Panc1 (cell line): ENCODE results near the gene ZIC4. TPM values are rescaled to one million over a fixed set of nuclear protein-coding genes. Genes with fewer than 3 reads are reported as not detected.

Experiments used
- ATAC-seq: fragments of 200-7000 bp; cut with Tn5 transposase; 2 replicates; pipeline ENCODE4 v1.9.1; 2020; ENCODE audit warnings: mild to moderate bottlenecking, moderate library complexity
- BruUV-seq: library from RNA; stranded (reverse); fragments of 400-500 nt; replicated peaks from 2 replicates; lab custom pipeline; 2021; lab: Mats Ljungman, UMichigan
- CTCF ChIA-PET: fragments of 300-600 bp; sonication (Branson Sonifier 250); formaldehyde crosslinking; loops from one replicate; lab custom pipeline; 2022; ENCODE audit warnings: antibody characterized with exemption; lab: Charles Lee
- POLR2A ChIA-PET: fragments of 300-600 bp; sonication (Branson Sonifier 250); formaldehyde crosslinking; loops from one replicate; lab custom pipeline; 2022; ENCODE audit warnings: antibody characterized with exemption; lab: Charles Lee
- DNase-seq: peaks from one replicate; pipeline ENCODE4 v3.0.0-alpha.2; 2010; ENCODE audit warnings: low read depth, low spot score
- H3K27ac ChIP-seq: 2 replicates; pipeline ENCODE4 v1.5.1; 2011; ENCODE audit warnings: mild to moderate bottlenecking, low read length, inconsistent platforms
- H3K27me3 ChIP-seq: fragments of 200-500 bp; sonication (Bioruptor generic); 2 replicates; pipeline ENCODE4 v1.6.0; 2014; ENCODE audit warnings: low read length, inconsistent platforms; ENCODE audit not compliant: control insufficient read depth, insufficient read depth
- H3K36me3 ChIP-seq: fragments of 200-500 bp; sonication (Bioruptor generic); 2 replicates; pipeline ENCODE4 v1.5.1; 2014; ENCODE audit warnings: inconsistent platforms, mild to moderate bottlenecking, low read length, moderate library complexity; ENCODE audit not compliant: control insufficient read depth, insufficient read depth
- H3K4me1 ChIP-seq: 2 replicates; pipeline ENCODE4 v1.5.1; 2011; ENCODE audit warnings: inconsistent platforms, mild to moderate bottlenecking, low read length, moderate library complexity; ENCODE audit not compliant: control insufficient read depth, insufficient read depth
- H3K4me3 ChIP-seq, 2 experiments: 2 replicates each; pipeline ENCODE4 v1.5.1; 2011 to 2012; ENCODE audit warnings: low read depth in 2 of 2, low read length in 2 of 2, mild to moderate bottlenecking in 2 of 2, inconsistent platforms in 1 of 2, moderate library complexity in 1 of 2
- H3K9me3 ChIP-seq: fragments of 200-500 bp; sonication (Bioruptor generic); 2 replicates; pipeline ENCODE4 v1.5.1; 2014; ENCODE audit warnings: low read depth, mild to moderate bottlenecking, inconsistent platforms, low read length, moderate library complexity; ENCODE audit not compliant: control insufficient read depth, insufficient read depth
- CTCF ChIP-seq: fragments of 450-650 bp; IDR thresholded peaks from 2 replicates; pipeline ENCODE4 v1.5.1; 2017; ENCODE audit warnings: mild to moderate bottlenecking
- POLR2AphosphoS5 ChIP-seq: IDR thresholded peaks from 2 replicates; pipeline ENCODE4 v1.6.1; 2012; ENCODE audit warnings: mild to moderate bottlenecking, low read depth, low read length, moderate library complexity
- SIN3A ChIP-seq: IDR thresholded peaks from 2 replicates; pipeline ENCODE4 v1.6.1; 2012; ENCODE audit warnings: low read depth, mild to moderate bottlenecking, low read length, moderate library complexity, borderline replicate concordance; ENCODE audit not compliant: insufficient read depth
- TCF7L2 ChIP-seq: IDR thresholded peaks from 2 replicates; pipeline ENCODE4 v1.6.1; 2011; ENCODE audit warnings: mild to moderate bottlenecking, low read depth, low read length, inconsistent platforms
- in situ Hi-C: cut with HindIII; loops from 2 replicates; pipeline ENCODE4 v1.10.0; 2016; ENCODE audit warnings: low sequenced_read_pairs, low pct_unique_long_range_greater_than_20kb
- intact Hi-C: fragments of 100-400 bp; cut with micrococcal nuclease; formaldehyde crosslinking; loops from one replicate; pipeline ENCODE4 v1.10.0; 2022; ENCODE audit not compliant: unreplicated experiment
- total RNA-seq: library from RNA; stranded (reverse); gene quantifications from one replicate; pipeline ENCODE4 v1.2.1, GENCODE V29; 2021; ENCODE audit not compliant: unreplicated experiment
- TF ChIP-seq, protein P1 (sequence below), 2 experiments: IDR thresholded peaks; 2 replicates each; pipeline ENCODE4 v1.6.1; 2011 to 2012; ENCODE audit warnings: low read depth in 2 of 2, control low read depth in 1 of 2, low read length in 1 of 2, mild to moderate bottlenecking in 1 of 2, moderate library complexity in 1 of 2; ENCODE audit not compliant: insufficient read depth in 1 of 2

Gene ZIC4
- total RNA-seq, 1 experiment from 2014 or later = not detected

DNA sequence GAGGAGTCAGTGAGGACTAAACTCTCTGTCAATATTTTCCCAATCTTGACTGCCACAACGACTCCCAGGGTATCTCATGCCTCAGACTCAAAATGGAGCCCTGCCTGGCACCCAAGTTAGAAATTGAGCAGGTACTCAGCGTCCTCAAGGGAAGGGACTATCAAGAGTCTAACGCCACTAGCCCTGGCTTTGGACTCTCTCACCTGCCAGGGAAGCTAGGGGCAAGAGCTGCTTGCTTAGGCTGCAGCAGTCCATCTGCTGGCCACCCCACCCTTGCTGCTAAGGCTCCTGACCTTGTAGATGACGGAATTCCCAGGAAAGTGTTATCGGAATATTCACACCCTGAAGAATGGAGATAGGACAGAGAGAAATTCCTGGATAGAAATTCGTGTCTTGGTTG lies 33.0 kb downstream of the ZIC4 start:
- in situ Hi-C loops = no loop called here
- CTCF ChIA-PET = no interaction called here
- Histone ChIP-seq H3K4me1 (no peaks in the 10 kb centered on the region), H3K9me3 (no peaks in the 10 kb centered on the region), H3K36me3 (no peaks in the 10 kb centered on the region), H3K27ac (no peak overlapping the region), H3K27me3 (peaks cover 37% of the 10 kb centered on the region), H3K4me3 (no peak overlapping the region)
- BruUV-seq = no TSS peak
- POLR2A ChIA-PET = no interaction called here
- TF ChIP-seq, protein P1, sequence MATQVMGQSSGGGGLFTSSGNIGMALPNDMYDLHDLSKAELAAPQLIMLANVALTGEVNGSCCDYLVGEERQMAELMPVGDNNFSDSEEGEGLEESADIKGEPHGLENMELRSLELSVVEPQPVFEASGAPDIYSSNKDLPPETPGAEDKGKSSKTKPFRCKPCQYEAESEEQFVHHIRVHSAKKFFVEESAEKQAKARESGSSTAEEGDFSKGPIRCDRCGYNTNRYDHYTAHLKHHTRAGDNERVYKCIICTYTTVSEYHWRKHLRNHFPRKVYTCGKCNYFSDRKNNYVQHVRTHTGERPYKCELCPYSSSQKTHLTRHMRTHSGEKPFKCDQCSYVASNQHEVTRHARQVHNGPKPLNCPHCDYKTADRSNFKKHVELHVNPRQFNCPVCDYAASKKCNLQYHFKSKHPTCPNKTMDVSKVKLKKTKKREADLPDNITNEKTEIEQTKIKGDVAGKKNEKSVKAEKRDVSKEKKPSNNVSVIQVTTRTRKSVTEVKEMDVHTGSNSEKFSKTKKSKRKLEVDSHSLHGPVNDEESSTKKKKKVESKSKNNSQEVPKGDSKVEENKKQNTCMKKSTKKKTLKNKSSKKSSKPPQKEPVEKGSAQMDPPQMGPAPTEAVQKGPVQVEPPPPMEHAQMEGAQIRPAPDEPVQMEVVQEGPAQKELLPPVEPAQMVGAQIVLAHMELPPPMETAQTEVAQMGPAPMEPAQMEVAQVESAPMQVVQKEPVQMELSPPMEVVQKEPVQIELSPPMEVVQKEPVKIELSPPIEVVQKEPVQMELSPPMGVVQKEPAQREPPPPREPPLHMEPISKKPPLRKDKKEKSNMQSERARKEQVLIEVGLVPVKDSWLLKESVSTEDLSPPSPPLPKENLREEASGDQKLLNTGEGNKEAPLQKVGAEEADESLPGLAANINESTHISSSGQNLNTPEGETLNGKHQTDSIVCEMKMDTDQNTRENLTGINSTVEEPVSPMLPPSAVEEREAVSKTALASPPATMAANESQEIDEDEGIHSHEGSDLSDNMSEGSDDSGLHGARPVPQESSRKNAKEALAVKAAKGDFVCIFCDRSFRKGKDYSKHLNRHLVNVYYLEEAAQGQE (IDR thresholded peaks at IDR 0.05; ENCODE audit: insufficient read depth in 1 of 2, low read depth in 2 of 2, low read length in 1 of 2) = no peak
- TF ChIP-seq CTCF = no peak
- no peak for TF ChIP-seq TCF7L2
- TF ChIP-seq SIN3A = no peak
- no peak for TF ChIP-seq POLR2AphosphoS5
- DNase-seq (no peak), ATAC-seq (no peak)
- intact Hi-C loops = no loop called here

DNA sequence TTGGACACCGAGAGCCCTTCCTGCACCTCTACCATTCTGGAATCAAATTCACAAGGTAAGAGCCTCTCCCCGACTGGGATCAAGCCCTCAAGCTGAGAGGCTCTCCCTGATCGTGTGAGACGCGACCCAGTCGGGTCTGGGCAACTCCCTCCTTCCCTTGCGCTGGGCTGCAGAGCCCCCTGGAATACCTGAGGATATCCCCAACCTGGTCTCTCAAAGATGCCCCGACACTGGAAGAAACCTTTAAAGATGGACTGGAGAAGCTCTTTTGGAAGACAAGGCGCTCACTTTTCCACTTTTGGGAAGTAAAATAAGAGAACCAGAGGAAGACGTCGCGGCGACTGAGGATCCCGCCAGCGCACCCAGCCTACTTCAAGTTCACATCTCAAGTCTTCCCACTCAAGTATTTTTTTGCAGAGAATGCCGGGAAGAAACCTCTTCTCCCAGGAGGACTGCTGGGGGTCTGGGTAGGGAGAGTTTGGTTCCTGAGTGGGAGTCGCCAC lies 33.8 kb downstream of the ZIC4 start:
- DNase-seq (no peak), ATAC-seq (no peak)
- H3K27me3 ChIP-seq = peaks cover 43% of the 10 kb centered on the region
- TF ChIP-seq CTCF (no peak), SIN3A (no peak), TCF7L2 (no peak)
- no peaks in the 10 kb centered on the region for H3K9me3 ChIP-seq
- H3K27ac ChIP-seq = no peak overlapping the region
- ChIA-PET CTCF (no interaction called here), POLR2A (no interaction called here)
- H3K4me3 ChIP-seq = no peak overlapping the region
- in situ Hi-C loops (no loop called here), intact Hi-C loops (no loop called here)
- no peaks in the 10 kb centered on the region for H3K36me3 ChIP-seq
- BruUV-seq = no TSS peak
- H3K4me1 ChIP-seq = no peaks in the 10 kb centered on the region
